ENCODE data around the gene AP3B1. TPM values are rescaled to one million over a fixed set of nuclear protein-coding genes. Genes with fewer than 3 reads are reported as not detected.

The AP3B1 gene
- total RNA-seq, 6 donors from 2014 or later = 25.7 to 66.9 (median 37.8) TPM

- ATAC-seq (ENCODE audit: low FRiP score in 2 of 2) = no peak
- Histone ChIP-seq H3K27me3 (no peaks in the 10 kb centered on the region), H3K9me3 (no peaks in the 10 kb centered on the region), H3K27ac (no peak overlapping the region), H3K36me3 (no peaks in the 10 kb centered on the region), H3K4me3 (no peak overlapping the region), H3K4me1 (no peaks in the 10 kb centered on the region)
- TF ChIP-seq POLR2AphosphoS5 (IDR thresholded peaks at IDR 0.05) (no peak), CTCF (IDR thresholded peaks at IDR 0.05) (no peak), POLR2A (IDR thresholded peaks at IDR 0.05) (no peak), EP300 (IDR thresholded peaks at IDR 0.05) (no peak)
- WGBS, 2 donors = 97% methylated on average over 5 of the region's 5 CpGs
- DNase-seq = no peak
Observed at GRCh38 chr5:78279194-78279593, 15.3 kb downstream of the AP3B1 start.

- H3K36me3 ChIP-seq = no peaks in the 10 kb centered on the region
- H3K27ac ChIP-seq = no peak overlapping the region
- ATAC-seq (ENCODE audit: low FRiP score in 2 of 2) (no peak), DNase-seq (no peak)
- H3K9me3 ChIP-seq = no peaks in the 10 kb centered on the region
- H3K4me3 ChIP-seq = no peak overlapping the region
- WGBS, 2 donors = 93 to 100% methylated on average over 1 of the region's 1 CpG
- TF ChIP-seq POLR2A (IDR thresholded peaks at IDR 0.05) (no peak), POLR2AphosphoS5 (IDR thresholded peaks at IDR 0.05) (no peak), CTCF (IDR thresholded peaks at IDR 0.05) (no peak), EP300 (IDR thresholded peaks at IDR 0.05) (no peak)
- no peaks in the 10 kb centered on the region for H3K27me3 ChIP-seq
- H3K4me1 ChIP-seq = no peaks in the 10 kb centered on the region
Observed at GRCh38 chr5:78277715-78278114, 16.8 kb downstream of the AP3B1 start.

GRCh38 chr5:78275998-78276543 lies 18.4 kb downstream of the AP3B1 start:
- DNase-seq (no peak), ATAC-seq (ENCODE audit: low FRiP score in 2 of 2) (no peak)
- TF ChIP-seq POLR2A (IDR thresholded peaks at IDR 0.05) = no peak
- no peak for TF ChIP-seq EP300 (IDR thresholded peaks at IDR 0.05)
- TF ChIP-seq POLR2AphosphoS5 (IDR thresholded peaks at IDR 0.05) = no peak
- no peak for TF ChIP-seq CTCF (IDR thresholded peaks at IDR 0.05)
- no peak overlapping the region for H3K4me3 ChIP-seq
- no peak overlapping the region for H3K27ac ChIP-seq
- no peaks in the 10 kb centered on the region for H3K9me3 ChIP-seq
- no peaks in the 10 kb centered on the region for H3K27me3 ChIP-seq
- H3K4me1 ChIP-seq = no peaks in the 10 kb centered on the region
- no peaks in the 10 kb centered on the region for H3K36me3 ChIP-seq

GRCh38 chr5:78274540-78275197 lies 19.8 kb downstream of the AP3B1 start:
- no peak overlapping the region for H3K27ac ChIP-seq
- H3K27me3 ChIP-seq = no peaks in the 10 kb centered on the region
- H3K9me3 ChIP-seq = no peaks in the 10 kb centered on the region
- ATAC-seq (ENCODE audit: low FRiP score in 2 of 2) (no peak), DNase-seq (no peak)
- no peak overlapping the region for H3K4me3 ChIP-seq
- H3K4me1 ChIP-seq = no peaks in the 10 kb centered on the region
- no peaks in the 10 kb centered on the region for H3K36me3 ChIP-seq
- TF ChIP-seq CTCF (IDR thresholded peaks at IDR 0.05) = no peak
- no peak for TF ChIP-seq EP300 (IDR thresholded peaks at IDR 0.05)
- TF ChIP-seq POLR2AphosphoS5 (IDR thresholded peaks at IDR 0.05) = no peak
- TF ChIP-seq POLR2A (IDR thresholded peaks at IDR 0.05) = no peak
- 95% methylated on average over 1 of the region's 1 CpG for WGBS, 2 donors

- DNase-seq = no peak
- 74 to 85% methylated on average over 1 of the region's 1 CpG for WGBS, 2 donors
- no peaks in the 10 kb centered on the region for H3K27me3 ChIP-seq
- no peaks in the 10 kb centered on the region for H3K36me3 ChIP-seq
- H3K4me3 ChIP-seq = no peak overlapping the region
- TF ChIP-seq POLR2A (IDR thresholded peaks at IDR 0.05) (no peak), EP300 (IDR thresholded peaks at IDR 0.05) (no peak), POLR2AphosphoS5 (IDR thresholded peaks at IDR 0.05) (no peak), CTCF (IDR thresholded peaks at IDR 0.05) (no peak)
- H3K4me1 ChIP-seq = peaks cover 0 to 8% (median 3%) of the 10 kb centered on the region in 4 donors
- no peak overlapping the region for H3K27ac ChIP-seq
- no peak for ATAC-seq (ENCODE audit: low FRiP score in 2 of 2)
- H3K9me3 ChIP-seq = no peaks in the 10 kb centered on the region
Observed at GRCh38 chr5:78273436-78273835, 21.1 kb downstream of the AP3B1 start.

All from upper lobe of left lung (tissue), 6 donors.